ENCODE data around the gene PCCB. TPM values are rescaled to one million over a fixed set of nuclear protein-coding genes. Genes with fewer than 3 reads are reported as not detected.

Gene PCCB
- total and polyA plus RNA-seq, 2 donors (not counting 3 experiments of a cell fraction or from before 2014, with no cell fraction given) = 28.6 to 36.5 TPM

DNA sequence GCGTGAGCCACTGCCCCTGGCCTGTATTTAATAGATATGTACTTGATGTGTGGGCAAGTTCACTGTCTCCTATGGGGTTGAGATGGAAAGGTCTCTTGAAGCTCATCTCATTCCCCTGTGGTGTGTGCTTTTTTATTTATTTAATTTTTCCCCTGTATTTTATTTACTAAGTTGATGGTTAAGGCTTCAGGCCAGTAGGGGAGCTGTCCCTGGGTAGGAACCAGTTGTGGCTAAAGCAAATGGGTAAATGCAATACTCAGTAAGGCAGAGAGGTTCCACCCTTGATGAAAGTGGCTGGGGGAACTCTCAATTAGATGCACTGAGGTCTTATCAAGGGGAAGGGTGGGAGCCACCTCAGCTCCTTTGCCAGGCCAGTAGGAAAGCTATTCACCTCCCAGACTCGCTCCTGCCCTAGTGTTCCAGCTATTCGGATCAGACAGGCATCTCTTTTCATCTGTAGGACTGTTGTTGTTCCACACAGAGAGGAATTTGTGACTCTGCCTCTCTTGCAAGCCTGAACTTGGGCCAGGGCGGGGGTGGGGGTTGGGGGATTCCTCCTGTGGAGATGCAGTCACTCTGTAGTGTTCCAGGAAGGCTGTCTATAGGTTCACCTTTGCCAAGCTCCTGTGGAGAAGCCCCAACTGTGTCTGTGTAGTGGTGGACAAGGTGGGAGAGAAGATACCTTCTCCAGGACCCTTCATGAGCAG, 26.1 kb downstream of the PCCB start:
- DNase-seq (ENCODE audit: low read depth, low spot score) (no peak), FAIRE-seq (no peak)
- no peaks in the 10 kb centered on the region for H3K4me1 ChIP-seq (ENCODE audit: control insufficient read depth, extremely low read depth, insufficient read depth, low read length)
- no peak overlapping the region for H3K27ac ChIP-seq (ENCODE audit: insufficient read depth, low read depth, low read length)
- H3K4me3 ChIP-seq (replicated peaks in 1 of 3; ENCODE audit: insufficient read depth in 1 of 3, low read depth in 1 of 3, low read length in 3 of 3) = no peak overlapping the region
- H3K79me2 ChIP-seq (ENCODE audit: control insufficient read depth, insufficient read depth, low read length) = peaks cover 4% of the 10 kb centered on the region
- H4K20me1 ChIP-seq (replicated peaks; ENCODE audit: control insufficient read depth, extremely low read depth, insufficient read depth, low read length) = no peaks in the 10 kb centered on the region
- H2AFZ ChIP-seq (ENCODE audit: low read depth, low read length) = no peak overlapping the region
- intact Hi-C loops (cut with micrococcal nuclease) = no loop called here
- CTCF ChIA-PET = interaction anchor here (0.8 to 1.2 kb wide), 2 partner anchors 17 to 30 kb away, joined by 3 read pairs; no protein-coding TSS in a partner anchor
- no peak overlapping the region for H3K4me2 ChIP-seq (ENCODE audit: insufficient read depth, low read length)
- no TSS peak for BruUV-seq (replicated peaks)
- no peaks in the 10 kb centered on the region for H3K9me3 ChIP-seq (replicated peaks; ENCODE audit: control insufficient read depth, insufficient read depth, low read length)
- no peaks in the 10 kb centered on the region for H3K27me3 ChIP-seq (ENCODE audit: control insufficient read depth in 2 of 2, insufficient read depth in 2 of 2, low read length in 2 of 2)
- POLR2A ChIA-PET = no interaction called here
- dilution Hi-C loops (cut with MboI; ENCODE audit: extremely low pct_ligation_motif_present, low sequenced_read_pairs) = no loop called here
- no peak overlapping the region for H3K9ac ChIP-seq (replicated peaks; ENCODE audit: extremely low read depth, insufficient read depth, low read length)
- H3K36me3 ChIP-seq (ENCODE audit: control insufficient read depth in 2 of 2, extremely low read depth in 1 of 2, insufficient read depth in 2 of 2, low read length in 2 of 2) = no peaks in the 10 kb centered on the region
- TF ChIP-seq MYC (IDR thresholded peaks at IDR 0.05; ENCODE audit: low read depth, low read length) = no peak
- H3K9me1 ChIP-seq (replicated peaks; ENCODE audit: control insufficient read depth, extremely low read depth, insufficient read depth, low read length) = no peaks in the 10 kb centered on the region

DNA sequence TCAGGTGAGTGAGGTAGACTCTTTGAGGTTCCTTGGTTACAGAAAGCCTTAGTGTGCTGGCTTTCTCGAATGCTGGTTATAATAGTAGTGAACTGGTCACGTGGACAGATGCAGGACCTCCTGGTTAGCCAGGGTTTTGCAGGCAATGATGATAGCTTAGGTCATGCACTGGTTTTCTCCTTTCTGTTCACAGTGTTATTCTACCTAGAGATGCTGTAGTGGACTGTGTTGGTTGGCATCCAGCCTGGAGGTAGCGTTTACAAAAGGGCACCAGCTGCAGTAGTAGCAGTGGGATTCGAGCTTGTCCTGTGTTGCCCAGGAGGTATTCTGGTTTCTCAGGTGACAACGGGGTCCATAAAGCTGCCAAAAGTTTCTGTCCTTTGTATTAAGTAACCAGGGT, 27.0 kb downstream of the PCCB start:
- Histone ChIP-seq H3K79me2 (ENCODE audit: control insufficient read depth, insufficient read depth, low read length) (peaks cover under 1% of the 10 kb centered on the region), H3K9me1 (replicated peaks; ENCODE audit: control insufficient read depth, extremely low read depth, insufficient read depth, low read length) (no peaks in the 10 kb centered on the region), H4K20me1 (replicated peaks; ENCODE audit: control insufficient read depth, extremely low read depth, insufficient read depth, low read length) (no peaks in the 10 kb centered on the region), H3K4me3 (replicated peaks in 1 of 3; ENCODE audit: insufficient read depth in 1 of 3, low read depth in 1 of 3, low read length in 3 of 3) (no peak overlapping the region), H2AFZ (ENCODE audit: low read depth, low read length) (no peak overlapping the region), H3K36me3 (ENCODE audit: control insufficient read depth in 2 of 2, extremely low read depth in 1 of 2, insufficient read depth in 2 of 2, low read length in 2 of 2) (no peaks in the 10 kb centered on the region), H3K9me3 (replicated peaks; ENCODE audit: control insufficient read depth, insufficient read depth, low read length) (no peaks in the 10 kb centered on the region), H3K27me3 (ENCODE audit: control insufficient read depth in 2 of 2, insufficient read depth in 2 of 2, low read length in 2 of 2) (no peaks in the 10 kb centered on the region), H3K4me2 (ENCODE audit: insufficient read depth, low read length) (no peak overlapping the region), H3K4me1 (ENCODE audit: control insufficient read depth, extremely low read depth, insufficient read depth, low read length) (no peaks in the 10 kb centered on the region), H3K9ac (replicated peaks; ENCODE audit: extremely low read depth, insufficient read depth, low read length) (no peak overlapping the region), H3K27ac (ENCODE audit: insufficient read depth, low read depth, low read length) (no peak overlapping the region)
- ChIA-PET POLR2A (no interaction called here), CTCF (interaction anchor here (0.8 kb wide), 1 partner anchor 10 kb away, joined by 3 read pairs; no protein-coding TSS in a partner anchor)
- FAIRE-seq (no peak), DNase-seq (ENCODE audit: low read depth, low spot score) (no peak)
- intact Hi-C loops (cut with micrococcal nuclease) (no loop called here), dilution Hi-C loops (cut with MboI; ENCODE audit: extremely low pct_ligation_motif_present, low sequenced_read_pairs) (no loop called here)
- no TSS peak for BruUV-seq (replicated peaks)
- TF ChIP-seq POLR2A (IDR thresholded peaks at IDR 0.05; ENCODE audit: low read depth, low read length) (no peak), MYC (IDR thresholded peaks at IDR 0.05; ENCODE audit: low read depth, low read length) (no peak), EZH2 (IDR thresholded peaks at IDR 0.05; ENCODE audit: borderline replicate concordance, low read depth, low read length, severe bottlenecking) (no peak), JUN (IDR thresholded peaks at IDR 0.05; ENCODE audit: borderline replicate concordance, insufficient read depth, insufficient read length, low read depth) (no peak)

Data from endothelial cell of umbilical vein (primary cell).